ENCODE data around the gene ADGRB2.

DNA sequence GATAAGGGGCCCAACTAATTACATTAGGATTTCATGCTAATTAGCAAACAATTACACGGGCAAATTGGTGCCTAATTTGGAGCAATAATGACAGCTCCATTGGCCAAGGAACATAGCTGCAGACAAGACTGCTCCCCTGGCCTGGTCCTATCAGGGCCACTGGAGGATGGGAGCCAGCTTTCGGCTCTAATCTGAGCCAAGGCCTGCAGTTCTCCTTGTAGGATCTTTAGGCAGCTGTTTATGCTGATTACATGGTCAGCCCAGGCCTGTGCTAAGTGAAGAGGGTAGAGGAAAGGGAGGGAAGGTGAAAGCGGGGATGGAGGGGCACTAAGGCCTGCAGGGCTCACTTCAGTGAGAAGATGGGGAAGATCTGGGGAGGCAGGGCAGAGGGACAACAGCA lies 12.4 kb upstream of the ADGRB2 start:
- TF ChIP-seq, protein P1, sequence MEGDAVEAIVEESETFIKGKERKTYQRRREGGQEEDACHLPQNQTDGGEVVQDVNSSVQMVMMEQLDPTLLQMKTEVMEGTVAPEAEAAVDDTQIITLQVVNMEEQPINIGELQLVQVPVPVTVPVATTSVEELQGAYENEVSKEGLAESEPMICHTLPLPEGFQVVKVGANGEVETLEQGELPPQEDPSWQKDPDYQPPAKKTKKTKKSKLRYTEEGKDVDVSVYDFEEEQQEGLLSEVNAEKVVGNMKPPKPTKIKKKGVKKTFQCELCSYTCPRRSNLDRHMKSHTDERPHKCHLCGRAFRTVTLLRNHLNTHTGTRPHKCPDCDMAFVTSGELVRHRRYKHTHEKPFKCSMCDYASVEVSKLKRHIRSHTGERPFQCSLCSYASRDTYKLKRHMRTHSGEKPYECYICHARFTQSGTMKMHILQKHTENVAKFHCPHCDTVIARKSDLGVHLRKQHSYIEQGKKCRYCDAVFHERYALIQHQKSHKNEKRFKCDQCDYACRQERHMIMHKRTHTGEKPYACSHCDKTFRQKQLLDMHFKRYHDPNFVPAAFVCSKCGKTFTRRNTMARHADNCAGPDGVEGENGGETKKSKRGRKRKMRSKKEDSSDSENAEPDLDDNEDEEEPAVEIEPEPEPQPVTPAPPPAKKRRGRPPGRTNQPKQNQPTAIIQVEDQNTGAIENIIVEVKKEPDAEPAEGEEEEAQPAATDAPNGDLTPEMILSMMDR (IDR thresholded peaks at IDR 0.05): no peak
- no peak for TF ChIP-seq POLR2A (IDR thresholded peaks at IDR 0.05)
